GM19238 (cell line): ENCODE data around the gene SIGLEC7.
"Not testable (repeated sequence)": the region's sequence is repeated elsewhere in the genome, so short reads cannot be mapped to it uniquely, and the experiment has no call there.

Experiments
- DNase-seq: peaks from one replicate; pipeline ENCODE4 v3.0.0; 2011; ENCODE audit warnings: low spot score; ENCODE audit not compliant: insufficient read length

SIGLEC7 gene

GRCh38 chr19:51168564-51169282, 26.6 kb downstream of the SIGLEC7 start:
- DNase-seq, result no peak

GRCh38 chr19:51169283-51169918, 27.3 kb downstream of the SIGLEC7 start:
- DNase-seq, result not testable (repeated sequence)

GRCh38 chr19:51172223-51172622, 30.1 kb downstream of the SIGLEC7 start:
- DNase-seq, result no peak

GRCh38 chr19:51173681-51174080, 31.6 kb downstream of the SIGLEC7 start:
- no peak for DNase-seq

GRCh38 chr19:51179256-51179655, 37.2 kb downstream of the SIGLEC7 start:
- no peak for DNase-seq

- DNase-seq, result no peak
These were observed 39.3 kb downstream of the SIGLEC7 start for GRCh38 chr19:51181377-51181912.

GRCh38 chr19:51181913-51182419, 39.9 kb downstream of the SIGLEC7 start:
- DNase-seq, result no peak

- DNase-seq, result no peak
These were observed 41.5 kb downstream of the SIGLEC7 start for GRCh38 chr19:51183629-51184028.

- DNase-seq, result no peak
These were observed 43.2 kb downstream of the SIGLEC7 start for GRCh38 chr19:51185069-51185867.

GRCh38 chr19:51185868-51186215, 43.7 kb downstream of the SIGLEC7 start:
- no peak for DNase-seq

GRCh38 chr19:51186323-51186722, 44.2 kb downstream of the SIGLEC7 start:
- no peak for DNase-seq

- no peak for DNase-seq
These were observed 45.5 kb downstream of the SIGLEC7 start for GRCh38 chr19:51187395-51188226.

GRCh38 chr19:51188227-51188559, 46.1 kb downstream of the SIGLEC7 start:
- no peak for DNase-seq

GRCh38 chr19:51192689-51193088, 50.6 kb downstream of the SIGLEC7 start:
- no peak for DNase-seq

GRCh38 chr19:51194527-51195315, 52.6 kb downstream of the SIGLEC7 start:
- no peak for DNase-seq

GRCh38 chr19:51195316-51195586, 53.1 kb downstream of the SIGLEC7 start:
- DNase-seq, result no peak

- no peak for DNase-seq
These were observed 53.5 kb downstream of the SIGLEC7 start for GRCh38 chr19:51195616-51196015.

GRCh38 chr19:51196181-51196580, 54.1 kb downstream of the SIGLEC7 start:
- no peak for DNase-seq

- DNase-seq, result no peak
These were observed 56.5 kb downstream of the SIGLEC7 start for GRCh38 chr19:51198641-51199040.

GRCh38 chr19:51200071-51200666, 58.1 kb downstream of the SIGLEC7 start:
- DNase-seq, result no peak
